ENCODE data around the gene CEMIP2. TPM values are rescaled to one million over a fixed set of nuclear protein-coding genes. Genes with fewer than 3 reads are reported as not detected.

The CEMIP2 gene
- polyA plus RNA-seq, 1 of the 3 experiments (the other 2 are of a cell fraction) = 39.8 TPM

GRCh38 chr9:71668717-71669116 lies 99.6 kb downstream of the CEMIP2 start (continued):
- no peak for TF ChIP-seq ZBTB33 (IDR thresholded peaks at IDR 0.05; ENCODE audit: borderline replicate concordance, low read depth)
- TF ChIP-seq PBX3 (IDR thresholded peaks at IDR 0.05) = no peak
- TF ChIP-seq MXI1 (IDR thresholded peaks at IDR 0.05; ENCODE audit: low read depth, low read length) = no peak
- no peak for TF ChIP-seq ELF1 (IDR thresholded peaks at IDR 0.05)
- no peak for TF ChIP-seq POLR2AphosphoS5 (IDR thresholded peaks at IDR 0.05; ENCODE audit: low read depth, low read length)
- no peak for TF ChIP-seq TAF1 (IDR thresholded peaks at IDR 0.05; ENCODE audit: borderline replicate concordance, low read depth, low read length)

GRCh38 chr9:71665247-71665646 lies 103.1 kb downstream of the CEMIP2 start:
- no peaks in the 10 kb centered on the region for H3K9me3 ChIP-seq
- H3K4me1 ChIP-seq (ENCODE audit: control insufficient read depth in 1 of 2, insufficient read depth in 2 of 2, low read depth in 1 of 2, low read length in 1 of 2) = no peaks in the 10 kb centered on the region
- POLR2A ChIA-PET = no interaction called here
- H3K9me2 ChIP-seq = no peaks in the 10 kb centered on the region
- no peaks in the 10 kb centered on the region for H3F3A ChIP-seq (replicated peaks; ENCODE audit: insufficient read depth)
- no peaks in the 10 kb centered on the region for H3K79me2 ChIP-seq (ENCODE audit: insufficient read depth)
- H3K27ac ChIP-seq (ENCODE audit: low read depth in 2 of 2, low read length in 1 of 2) = no peak overlapping the region
- H3K4me2 ChIP-seq = no peak overlapping the region
- H3K36me3 ChIP-seq (replicated peaks in 1 of 2; ENCODE audit: control insufficient read depth in 1 of 2, insufficient read depth in 2 of 2, low read length in 1 of 2) = no peaks in the 10 kb centered on the region
- WGBS (ENCODE audit: low lambda C conversion rate) = 16% methylated on average over 5 of the region's 5 CpGs
- H3K9ac ChIP-seq = no peak overlapping the region
- peaks cover 17% of the 10 kb centered on the region; the same call in 1 of the 2 replicates for H3K27me3 ChIP-seq (ENCODE audit: insufficient read depth)
- no peak for DNase-seq
- TF ChIP-seq NFIC (IDR thresholded peaks at IDR 0.05; ENCODE audit: borderline replicate concordance) = no peak
- no peaks in the 10 kb centered on the region for H4K20me1 ChIP-seq (ENCODE audit: insufficient read depth)
- H2AFZ ChIP-seq (ENCODE audit: low read depth) = no peak overlapping the region
- CTCF ChIA-PET = no interaction called here
- H3K4me3 ChIP-seq (ENCODE audit: low read depth in 2 of 2, low read length in 1 of 2) = no peak overlapping the region

GRCh38 chr9:71664566-71664965 lies 103.7 kb downstream of the CEMIP2 start:
- TF ChIP-seq RXRA (IDR thresholded peaks at IDR 0.05; ENCODE audit: borderline replicate concordance, low read depth) (no peak), EZH2phosphoT487 (IDR thresholded peaks at IDR 0.05; ENCODE audit: borderline replicate concordance, low read depth) (no peak), PBX3 (IDR thresholded peaks at IDR 0.05) (no peak), USF2 (IDR thresholded peaks at IDR 0.05; ENCODE audit: borderline replicate concordance, low read depth, low read length) (no peak), MAX (IDR thresholded peaks at IDR 0.05; ENCODE audit: low read depth) (no peak), RAD21 (IDR thresholded peaks at IDR 0.05; ENCODE audit: low read length) (no peak), ELF1 (IDR thresholded peaks at IDR 0.05) (no peak), EP300 (IDR thresholded peaks at IDR 0.05; ENCODE audit: borderline replicate concordance in 1 of 2, low read depth in 1 of 2, low read length in 1 of 2) (no peak), ZBTB33 (IDR thresholded peaks at IDR 0.05; ENCODE audit: borderline replicate concordance, low read depth) (no peak), CHD2 (IDR thresholded peaks at IDR 0.05; ENCODE audit: low read length, partially characterized antibody) (no peak), TCF12 (IDR thresholded peaks at IDR 0.05) (no peak)
- no peaks in the 10 kb centered on the region for H3K9me3 ChIP-seq
- 12% methylated on average over 3 of the region's 3 CpGs for WGBS (ENCODE audit: low lambda C conversion rate)
- no peak for DNase-seq
- no peak overlapping the region for H3K4me2 ChIP-seq
- H3K36me3 ChIP-seq (replicated peaks in 1 of 2; ENCODE audit: control insufficient read depth in 1 of 2, insufficient read depth in 2 of 2, low read length in 1 of 2) = no peaks in the 10 kb centered on the region
- no peak overlapping the region for H2AFZ ChIP-seq (ENCODE audit: low read depth)
- no peaks in the 10 kb centered on the region for H3K79me2 ChIP-seq (ENCODE audit: insufficient read depth)
- no peaks in the 10 kb centered on the region for H3F3A ChIP-seq (replicated peaks; ENCODE audit: insufficient read depth)
- H3K4me1 ChIP-seq (ENCODE audit: control insufficient read depth in 1 of 2, insufficient read depth in 2 of 2, low read depth in 1 of 2, low read length in 1 of 2) = no peaks in the 10 kb centered on the region
- ChIA-PET POLR2A (no interaction called here), CTCF (no interaction called here)
- H3K27ac ChIP-seq (ENCODE audit: low read depth in 2 of 2, low read length in 1 of 2) = no peak overlapping the region
- no peak overlapping the region for H3K4me3 ChIP-seq (ENCODE audit: low read depth in 2 of 2, low read length in 1 of 2)
- no peaks in the 10 kb centered on the region for H3K9me2 ChIP-seq
- H4K20me1 ChIP-seq (ENCODE audit: insufficient read depth) = no peaks in the 10 kb centered on the region
- peaks cover 18% of the 10 kb centered on the region; the same call in 1 of the 2 replicates for H3K27me3 ChIP-seq (ENCODE audit: insufficient read depth)
- H3K9ac ChIP-seq = no peak overlapping the region
